ENCODE measurements around the gene CPD.

DNA sequence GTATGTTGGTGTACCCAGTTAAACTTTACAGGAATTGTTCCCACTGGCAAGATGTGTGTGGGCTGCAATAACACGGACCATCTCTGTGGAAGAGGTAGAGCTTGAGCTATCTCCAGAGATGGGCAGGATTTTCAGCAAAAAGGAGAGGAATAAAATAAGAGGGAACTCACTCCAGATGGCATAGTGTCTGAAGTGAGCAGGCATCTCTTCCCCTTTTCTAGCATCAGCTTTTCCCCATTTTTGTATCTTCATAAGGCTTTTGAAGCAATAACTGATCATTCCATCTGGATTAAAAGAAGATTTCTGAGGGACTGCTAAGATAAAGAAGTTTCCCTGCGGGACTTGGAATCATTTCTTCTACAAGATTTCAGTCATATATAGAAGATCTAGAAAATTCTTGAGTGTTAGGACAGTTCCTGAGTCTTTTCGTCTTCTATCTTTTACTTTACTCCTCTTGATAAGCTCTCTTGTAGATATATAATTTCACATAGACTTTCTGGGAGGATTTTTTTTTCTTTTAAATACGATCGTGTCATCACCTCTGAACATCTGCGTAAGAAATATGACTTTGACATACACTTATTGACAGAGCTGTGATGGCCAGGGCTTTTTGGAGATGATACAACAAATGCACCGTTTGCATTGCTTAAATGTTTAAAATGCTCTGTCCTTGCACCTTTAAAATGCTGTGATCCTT is 2.1 kb downstream of the CPD start:
- no peak for TF ChIP-seq POLR2A (IDR thresholded peaks at IDR 0.05)
- TF ChIP-seq, protein P1, sequence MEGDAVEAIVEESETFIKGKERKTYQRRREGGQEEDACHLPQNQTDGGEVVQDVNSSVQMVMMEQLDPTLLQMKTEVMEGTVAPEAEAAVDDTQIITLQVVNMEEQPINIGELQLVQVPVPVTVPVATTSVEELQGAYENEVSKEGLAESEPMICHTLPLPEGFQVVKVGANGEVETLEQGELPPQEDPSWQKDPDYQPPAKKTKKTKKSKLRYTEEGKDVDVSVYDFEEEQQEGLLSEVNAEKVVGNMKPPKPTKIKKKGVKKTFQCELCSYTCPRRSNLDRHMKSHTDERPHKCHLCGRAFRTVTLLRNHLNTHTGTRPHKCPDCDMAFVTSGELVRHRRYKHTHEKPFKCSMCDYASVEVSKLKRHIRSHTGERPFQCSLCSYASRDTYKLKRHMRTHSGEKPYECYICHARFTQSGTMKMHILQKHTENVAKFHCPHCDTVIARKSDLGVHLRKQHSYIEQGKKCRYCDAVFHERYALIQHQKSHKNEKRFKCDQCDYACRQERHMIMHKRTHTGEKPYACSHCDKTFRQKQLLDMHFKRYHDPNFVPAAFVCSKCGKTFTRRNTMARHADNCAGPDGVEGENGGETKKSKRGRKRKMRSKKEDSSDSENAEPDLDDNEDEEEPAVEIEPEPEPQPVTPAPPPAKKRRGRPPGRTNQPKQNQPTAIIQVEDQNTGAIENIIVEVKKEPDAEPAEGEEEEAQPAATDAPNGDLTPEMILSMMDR (IDR thresholded peaks at IDR 0.05) = no peak
